GM03348 (cell line): ENCODE data around the gene CLEC1B.
"Not testable (repeated sequence)": the region's sequence is repeated elsewhere in the genome, so short reads cannot be mapped to it uniquely, and the experiment has no call there.

ENCODE experiments used
- DNase-seq: peaks from one replicate; pipeline ENCODE4 v3.0.0; 2012; ENCODE audit warnings: low spot score

CLEC1B gene

DNA sequence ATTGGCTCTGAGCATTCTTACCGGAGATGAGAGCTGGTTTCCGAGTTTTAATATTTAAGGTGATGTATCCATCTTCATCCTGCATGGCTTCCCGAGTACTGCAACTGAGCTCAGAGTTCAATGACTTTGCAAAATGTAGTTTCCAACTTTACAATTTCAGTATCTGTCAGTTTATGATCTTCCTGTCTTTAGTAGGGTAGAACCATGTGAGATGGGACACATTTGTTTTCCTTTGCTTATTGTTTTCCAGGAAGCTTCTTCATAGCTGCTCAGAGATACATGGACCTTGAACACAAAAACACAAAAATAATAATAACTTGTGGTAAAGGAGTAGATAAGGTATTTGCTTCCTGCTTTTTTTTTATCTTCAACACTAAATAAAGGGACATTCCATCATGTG is at the start of gene CLEC1B:
TSS of gene CLEC1B (minus strand) at position 106 of the 400 bp plus-strand sequence. CDS start at position 85, 21 bp downstream.
- DNase-seq: no peak

- DNase-seq: no peak
These were observed 49.6 kb upstream of the CLEC1B start for GRCh38 chr12:10048526-10048925.

DNA sequence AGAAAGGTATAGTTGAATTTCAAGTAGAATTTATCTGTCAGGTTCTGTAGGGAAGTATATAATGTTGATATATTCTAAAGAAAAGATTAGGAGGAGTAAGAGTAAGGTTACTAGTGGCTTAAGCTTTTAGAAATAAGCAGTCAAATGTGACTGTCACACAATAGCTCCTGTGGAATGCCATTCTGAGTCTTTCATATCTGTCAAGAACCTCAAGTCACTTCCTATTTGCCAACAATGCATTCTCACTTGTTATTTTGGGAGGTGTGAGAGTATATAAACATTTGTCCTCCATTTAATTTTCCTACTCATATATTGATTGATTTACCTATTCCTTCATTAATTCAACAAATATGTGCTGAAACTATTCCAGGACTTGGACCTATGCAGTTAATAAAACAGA is 43.2 kb upstream of the CLEC1B start:
- no peak for DNase-seq

- peak; percentile 33 for DNase-seq
These were observed 35.0 kb upstream of the CLEC1B start for GRCh38 chr12:10033783-10034545.

DNA sequence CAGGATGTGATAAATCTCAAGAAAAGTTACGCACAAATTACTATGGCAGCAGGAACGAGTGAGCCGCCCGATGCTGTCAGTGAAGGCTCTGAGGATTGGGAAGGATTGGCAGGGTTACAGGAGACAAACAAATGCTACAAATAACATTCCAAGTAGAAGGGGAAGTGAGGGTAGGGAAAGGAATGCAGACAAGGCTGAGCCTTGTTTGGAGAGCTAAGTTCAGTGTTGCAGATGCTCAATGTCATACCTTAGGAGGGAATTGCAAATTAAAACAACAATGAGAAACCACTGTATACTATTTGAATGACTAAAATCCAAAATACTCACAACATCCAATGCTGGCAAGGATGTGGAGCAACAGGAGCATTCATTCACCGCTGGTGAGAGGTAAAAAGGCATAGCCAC is 32.9 kb upstream of the CLEC1B start:
- peak; percentile 73 for DNase-seq

DNA sequence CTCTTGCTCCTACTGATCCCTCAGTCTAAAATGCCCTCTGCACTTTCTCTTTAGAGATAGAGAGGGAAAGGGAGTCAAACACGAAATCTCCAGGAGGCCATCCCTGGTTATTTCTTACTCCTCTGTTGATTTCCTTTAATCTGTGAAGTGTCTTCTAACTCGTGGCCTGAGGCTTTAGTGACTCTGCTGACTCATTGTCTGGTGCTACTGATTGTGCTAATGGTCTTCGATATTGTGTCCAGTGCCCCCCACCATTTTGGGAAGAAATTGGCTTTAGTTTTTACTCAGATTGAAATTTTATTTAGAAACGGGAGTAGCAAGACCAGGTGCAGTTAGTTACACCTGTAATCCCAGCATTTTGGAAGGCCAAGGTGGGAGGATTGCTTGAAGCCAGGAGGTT is 32.4 kb upstream of the CLEC1B start:
- DNase-seq: no peak

GRCh38 chr12:10030446-10030845 is 31.5 kb upstream of the CLEC1B start, which contains the start of gene CLEC9A:
Gene CLEC9A (plus strand): TSS chr12:10030682. CDS start chr12:10052688, 22,006 bp downstream.
- DNase-seq: no peak

DNA sequence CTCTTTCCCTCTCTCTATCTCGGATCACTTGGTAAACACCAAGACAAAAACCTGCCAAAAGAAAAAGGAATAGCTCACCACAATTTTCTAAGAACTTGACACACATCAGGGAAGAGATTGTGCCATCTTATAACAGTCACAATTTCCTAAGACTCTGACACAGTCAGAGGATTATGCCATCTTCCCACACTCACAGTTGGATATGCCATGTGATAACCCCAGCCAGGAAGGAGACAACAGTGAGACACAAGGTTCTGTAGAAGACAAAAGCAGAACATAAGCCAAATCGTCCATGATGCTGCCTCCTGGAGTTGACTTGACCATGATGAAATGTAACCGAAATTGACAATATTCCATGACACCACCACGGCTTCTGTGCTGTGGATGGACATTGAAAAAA is 28.8 kb upstream of the CLEC1B start:
- DNase-seq: peak; percentile 12

GRCh38 chr12:10027311-10027710 is 28.4 kb upstream of the CLEC1B start:
- no peak for DNase-seq

- not testable (repeated sequence) for DNase-seq
These were observed 27.7 kb upstream of the CLEC1B start for GRCh38 chr12:10026666-10027065.

DNA sequence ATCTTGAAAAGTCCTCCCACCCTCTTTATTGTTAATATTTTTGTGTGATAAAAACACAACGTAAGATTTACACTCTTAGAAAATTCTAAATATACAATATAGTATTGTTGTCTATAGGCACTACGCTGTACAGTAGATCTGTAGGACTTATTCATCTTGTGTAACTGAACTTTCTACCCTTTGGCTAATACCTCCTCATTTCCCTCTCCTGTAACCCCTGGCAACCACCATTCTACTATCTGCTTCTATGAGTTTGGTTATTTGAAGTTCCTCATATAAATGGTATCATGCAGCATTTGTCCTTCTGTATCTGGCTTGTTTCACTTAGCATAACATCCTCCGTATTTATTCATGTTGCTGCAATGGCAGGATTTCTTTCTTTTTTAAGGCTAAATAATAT is 26.3 kb upstream of the CLEC1B start:
- no peak for DNase-seq

GRCh38 chr12:10021342-10021741 is 22.4 kb upstream of the CLEC1B start:
- DNase-seq: no peak

GRCh38 chr12:10018386-10018785 is 19.5 kb upstream of the CLEC1B start:
- no peak for DNase-seq

DNA sequence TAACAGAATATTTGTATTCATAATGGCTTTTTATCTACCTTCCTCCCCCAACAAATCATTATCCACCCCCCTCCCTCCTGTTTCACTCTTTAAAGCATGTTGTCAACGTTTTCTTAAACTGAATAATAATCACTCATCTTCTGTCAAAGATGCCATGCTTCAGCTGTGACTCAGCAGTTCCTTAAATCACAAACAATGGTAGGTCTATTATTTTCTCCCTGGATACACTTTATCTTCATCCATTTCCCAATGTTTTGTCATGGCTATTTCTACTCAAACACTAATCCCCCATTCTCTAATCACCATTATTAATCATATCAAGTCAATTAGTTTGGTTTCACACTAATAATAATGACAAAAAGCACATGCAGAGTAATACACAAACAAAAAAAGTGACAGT is 18.0 kb upstream of the CLEC1B start:
- no peak for DNase-seq

- no peak for DNase-seq
These were observed 16.5 kb upstream of the CLEC1B start for GRCh38 chr12:10015450-10015849.

GRCh38 chr12:10012630-10013330 is 13.9 kb upstream of the CLEC1B start:
- DNase-seq: no peak

GRCh38 chr12:10001171-10001776 is 2.4 kb upstream of the CLEC1B start:
- DNase-seq: no peak

DNA sequence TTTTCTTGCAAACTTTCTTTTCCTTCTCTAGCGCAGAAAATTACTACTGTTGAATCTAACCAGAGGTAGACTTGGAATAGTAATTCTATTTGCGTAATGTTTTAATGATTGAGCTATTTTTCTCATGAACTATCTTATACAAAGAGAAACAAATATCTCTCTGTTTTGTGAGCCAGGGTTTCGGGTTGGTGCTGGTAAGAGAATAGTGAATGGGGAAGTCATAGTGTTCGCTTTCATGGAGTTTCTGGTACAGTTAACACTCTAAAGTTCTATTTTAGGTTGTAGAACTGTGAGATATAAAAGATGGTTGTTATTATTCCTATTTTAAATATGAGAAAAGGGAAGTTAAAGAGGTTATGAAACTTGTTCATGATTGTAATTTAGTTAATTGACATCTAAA is 6.6 kb downstream of the CLEC1B start:
- DNase-seq: no peak

DNA sequence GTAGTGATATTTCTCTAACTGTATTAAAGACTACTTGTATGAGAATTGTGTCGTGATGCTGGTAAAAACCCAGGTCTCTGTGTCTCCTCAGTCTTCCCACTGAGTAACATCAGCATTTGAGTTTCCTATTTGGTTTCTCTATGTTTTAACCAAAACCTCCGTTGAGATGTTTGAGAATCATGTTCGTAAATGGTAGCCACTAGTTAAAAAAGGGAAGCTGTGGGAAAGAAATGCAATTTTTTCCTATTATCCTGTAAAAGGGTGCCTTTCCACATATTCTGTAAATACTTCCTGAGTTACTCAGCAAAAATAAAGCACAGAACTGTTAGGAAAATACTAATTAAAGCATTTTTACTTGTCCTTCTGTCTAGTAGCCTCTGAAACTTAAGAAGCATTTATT is 7.0 kb downstream of the CLEC1B start:
- DNase-seq: no peak

DNA sequence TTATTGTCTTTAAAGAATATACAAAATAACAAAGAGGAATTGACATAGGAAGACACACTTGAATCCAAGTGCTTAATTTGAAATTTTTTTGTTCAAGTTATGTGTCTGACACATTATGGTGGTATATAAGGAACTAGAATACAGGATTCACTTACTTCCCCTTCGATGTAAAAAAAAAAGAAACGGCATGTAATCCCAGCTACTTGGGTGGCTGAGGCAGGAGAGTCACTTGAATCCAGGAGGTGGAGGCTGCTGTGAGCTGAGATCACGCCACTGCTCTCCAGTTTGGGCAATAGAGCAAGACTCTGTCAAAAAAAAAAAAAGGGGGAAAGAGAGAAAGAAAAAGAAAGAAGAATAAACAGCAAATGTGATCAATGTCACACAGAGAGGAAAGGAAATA is 18.8 kb downstream of the CLEC1B start:
- DNase-seq: no peak

DNA sequence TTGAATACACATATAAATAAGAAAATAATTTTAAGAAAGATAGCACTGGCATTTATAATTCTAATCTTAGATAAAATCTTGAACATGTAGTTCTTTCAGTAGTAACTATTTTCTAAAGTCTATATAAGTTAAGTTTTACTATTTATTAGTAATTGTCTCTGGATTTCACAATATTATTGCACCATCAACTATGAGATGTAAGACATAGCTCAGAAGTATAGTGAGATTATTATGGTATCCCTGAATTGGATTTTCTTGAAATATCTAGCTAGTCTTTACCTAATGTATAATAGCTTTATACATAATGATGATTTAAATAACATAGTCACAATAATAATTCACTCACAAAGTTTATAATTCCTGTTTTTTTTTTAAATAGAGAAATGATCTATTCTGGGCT is 21.0 kb downstream of the CLEC1B start:
- no peak for DNase-seq

- DNase-seq: not testable (repeated sequence)
These were observed 22.3 kb downstream of the CLEC1B start for GRCh38 chr12:9976626-9977025.

DNA sequence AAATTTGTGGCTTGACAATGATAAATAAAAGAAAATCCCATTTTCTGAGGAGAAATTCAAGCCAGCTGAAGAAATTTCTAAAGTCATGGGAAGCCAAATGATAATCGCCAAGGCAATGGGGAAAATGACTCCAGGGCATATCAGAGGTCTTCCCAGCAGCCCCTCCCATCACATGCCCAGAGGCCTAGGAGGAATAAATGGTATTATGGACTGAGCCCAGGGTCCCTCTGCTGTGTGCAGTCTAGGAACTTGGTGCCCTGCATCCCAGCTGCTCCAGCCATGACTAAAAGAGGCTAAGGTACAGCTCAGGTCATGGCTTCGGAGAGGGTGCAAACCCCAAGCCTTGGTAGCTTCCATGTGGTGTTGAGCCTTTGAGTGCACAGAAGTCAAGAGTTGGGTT is 23.3 kb downstream of the CLEC1B start:
- no peak for DNase-seq
